ENCODE results near the gene ZMYND19.
"Not testable (repeated sequence)": the region's sequence is repeated elsewhere in the genome, so short reads cannot be mapped to it uniquely, and the experiment has no call there.

ZMYND19 gene

GRCh38 chr9:137552022-137552768, 38.1 kb downstream of the ZMYND19 start:
- DNase-seq = no peak

- DNase-seq = peak; percentile 88
Observed at GRCh38 chr9:137551264-137552021, 38.9 kb downstream of the ZMYND19 start, which contains the start of gene MRPL41. Gene MRPL41 (plus strand): TSS chr9:137551879. CDS start chr9:137552082, 203 bp downstream.

GRCh38 chr9:137550958-137551263, 39.4 kb downstream of the ZMYND19 start:
- DNase-seq = not testable (repeated sequence)

GRCh38 chr9:137550231-137550621, 40.1 kb downstream of the ZMYND19 start, which contains the start of gene PNPLA7:
Gene PNPLA7 (minus strand): TSS chr9:137550402. CDS start chr9:137550197, 205 bp downstream.
- peak; percentile 57 for DNase-seq

- no peak for DNase-seq
Observed at GRCh38 chr9:137547687-137548543, 42.4 kb downstream of the ZMYND19 start.

GRCh38 chr9:137545123-137545522, 45.2 kb downstream of the ZMYND19 start:
- no peak for DNase-seq

GRCh38 chr9:137544176-137544760, 46.0 kb downstream of the ZMYND19 start:
- no peak for DNase-seq

GRCh38 chr9:137543237-137543963, 46.9 kb downstream of the ZMYND19 start:
- no peak for DNase-seq

- no peak for DNase-seq
Observed at GRCh38 chr9:137542486-137542885, 47.8 kb downstream of the ZMYND19 start.

GRCh38 chr9:137540536-137540935, 49.8 kb downstream of the ZMYND19 start:
- no peak for DNase-seq

GRCh38 chr9:137538058-137538457, 52.3 kb downstream of the ZMYND19 start:
- DNase-seq = no peak

- not testable (repeated sequence) for DNase-seq
Observed at GRCh38 chr9:137536594-137537131, 53.6 kb downstream of the ZMYND19 start.

GRCh38 chr9:137535120-137535428, 55.2 kb downstream of the ZMYND19 start:
- DNase-seq = no peak

GRCh38 chr9:137534256-137535119, 55.8 kb downstream of the ZMYND19 start:
- DNase-seq = peak; percentile 31

- DNase-seq = not testable (repeated sequence)
Observed at GRCh38 chr9:137532891-137533468, 57.3 kb downstream of the ZMYND19 start.
